HEK293 (cell line): ENCODE data around the gene NFIX.

ENCODE experiments used
- CTCF ChIA-PET: fragments of 350-600 bp; formaldehyde crosslinking; extraction: SDS; loops from one replicate; lab custom pipeline; 2021; ENCODE audit warnings: antibody characterized with exemption; lab: Yijun Ruan, JAX
- POLR2A ChIA-PET: fragments of 300-600 bp; formaldehyde crosslinking; extraction: SDS; loops from one replicate; lab custom pipeline; 2020; ENCODE audit warnings: antibody characterized with exemption, inconsistent platforms; lab: Yijun Ruan, JAX
- H3K27ac ChIP-seq: fragments of 200-500 bp; sonication (Bioruptor generic); 2 replicates; pipeline ENCODE4 v1.5.1; 2014; ENCODE audit warnings: low read depth, low read length, control low read depth, inconsistent platforms; ENCODE audit errors: extremely low read depth
- H3K36me3 ChIP-seq, 2 experiments: fragments of 200-500 bp in 1 of 2; sonication (Bioruptor generic) in 1 of 2; 1 replicate in 1 of 2; 2 replicates in 1 of 2; pipeline ENCODE4 v1.5.1; 2014 to 2017; ENCODE audit warnings: inconsistent platforms in 2 of 2, low read length in 2 of 2; ENCODE audit not compliant: control insufficient read depth in 2 of 2, insufficient read depth in 1 of 2
- H3K4me1 ChIP-seq: fragments of 200-500 bp; sonication (Bioruptor generic); 2 replicates; pipeline ENCODE4 v1.5.1; 2014; ENCODE audit warnings: mild to moderate bottlenecking, low read length, inconsistent platforms; ENCODE audit not compliant: control insufficient read depth, insufficient read depth
- H3K4me3 ChIP-seq: 2 replicates; pipeline ENCODE4 v1.5.1; 2011; ENCODE audit warnings: low read depth, mild to moderate bottlenecking, control low read depth, low read length, moderate library complexity
- H3K9me3 ChIP-seq: fragments of 200-500 bp; sonication (Bioruptor generic); 2 replicates; pipeline ENCODE4 v1.5.1; 2014; ENCODE audit warnings: low read depth, low read length, inconsistent platforms; ENCODE audit not compliant: control insufficient read depth, insufficient read depth
- EGR2 ChIP-seq: fragments of 450-650 bp; formaldehyde crosslinking; IDR thresholded peaks from 2 replicates; pipeline ENCODE4 v1.5.1; 2016; ENCODE audit warnings: low read depth, missing biosample characterization, missing genetic modification characterization
- PRDM2 ChIP-seq: fragments of 450-650 bp; formaldehyde crosslinking; IDR thresholded peaks from 2 replicates; pipeline ENCODE4 v1.5.1; 2016; ENCODE audit warnings: missing biosample characterization, missing genetic modification characterization, borderline replicate concordance
- REPIN1 ChIP-seq: fragments of 450-650 bp; formaldehyde crosslinking; IDR thresholded peaks from 2 replicates; pipeline ENCODE4 v1.5.1; 2017; ENCODE audit warnings: missing biosample characterization, missing genetic modification characterization, low read depth
- SP7 ChIP-seq: fragments of 450-650 bp; formaldehyde crosslinking; IDR thresholded peaks from 2 replicates; pipeline ENCODE4 v1.5.1; 2016; ENCODE audit warnings: missing biosample characterization, missing genetic modification characterization
- ZFHX2 ChIP-seq: fragments of 450-650 bp; formaldehyde crosslinking; conservative IDR thresholded peaks from 2 replicates; pipeline ENCODE4 v1.5.1; 2016; ENCODE audit warnings: missing biosample characterization, missing genetic modification characterization
- ZNF140 ChIP-seq: fragments of 450-650 bp; formaldehyde crosslinking; IDR thresholded peaks from 2 replicates; pipeline ENCODE4 v1.5.1; 2016; ENCODE audit warnings: missing biosample characterization, missing genetic modification characterization
- ZNF155 ChIP-seq: fragments of 450-650 bp; formaldehyde crosslinking; IDR thresholded peaks from 2 replicates; pipeline ENCODE4 v1.5.1; 2016; ENCODE audit warnings: missing biosample characterization, missing genetic modification characterization
- ZNF202 ChIP-seq: fragments of 450-650 bp; formaldehyde crosslinking; IDR thresholded peaks from 2 replicates; pipeline ENCODE4 v1.5.1; 2016; ENCODE audit warnings: missing biosample characterization, missing genetic modification characterization, borderline replicate concordance
- ZNF37A ChIP-seq: fragments of 450-650 bp; IDR thresholded peaks from 2 replicates; pipeline ENCODE4 v1.5.1; 2018; ENCODE audit warnings: missing biosample characterization, missing genetic modification characterization
- ZNF404 ChIP-seq: fragments of 450-650 bp; formaldehyde crosslinking; IDR thresholded peaks from 2 replicates; pipeline ENCODE4 v1.5.1; 2017; ENCODE audit warnings: missing biosample characterization, missing genetic modification characterization
- ZNF488 ChIP-seq: fragments of 450-650 bp; formaldehyde crosslinking; IDR thresholded peaks from 2 replicates; pipeline ENCODE4 v1.5.1; 2016; ENCODE audit warnings: missing biosample characterization, missing genetic modification characterization
- ZNF571 ChIP-seq: fragments of 450-650 bp; formaldehyde crosslinking; IDR thresholded peaks from 2 replicates; pipeline ENCODE4 v1.5.0; 2017; ENCODE audit warnings: missing biosample characterization, missing genetic modification characterization
- ZNF623 ChIP-seq: fragments of 450-650 bp; formaldehyde crosslinking; IDR thresholded peaks from 2 replicates; pipeline ENCODE4 v1.5.1; 2016; ENCODE audit warnings: missing biosample characterization, missing genetic modification characterization
- ZNF629 ChIP-seq: fragments of 450-650 bp; formaldehyde crosslinking; IDR thresholded peaks from 2 replicates; pipeline ENCODE4 v1.5.1; 2017; ENCODE audit warnings: missing biosample characterization, missing genetic modification characterization
- ZNF639 ChIP-seq: fragments of 450-650 bp; formaldehyde crosslinking; IDR thresholded peaks from 2 replicates; pipeline ENCODE4 v1.5.1; 2016; ENCODE audit warnings: missing biosample characterization, missing genetic modification characterization
- ZNF654 ChIP-seq: fragments of 450-650 bp; formaldehyde crosslinking; IDR thresholded peaks from 2 replicates; pipeline ENCODE4 v1.5.1; 2016; ENCODE audit warnings: low read depth, missing biosample characterization, missing genetic modification characterization

Gene NFIX

GRCh38 chr19:13122980-13123957, 128.0 kb downstream of the NFIX start:
- H3K4me3 ChIP-seq = no peak overlapping the region
- peaks cover 4 to 61% of the 10 kb centered on the region in 2 experiments; a peak in 2 of 3 replicates for H3K36me3 ChIP-seq
- ChIA-PET POLR2A (interaction anchor here (1.1 to 2.2 kb wide), 3 partner anchors 8 to 44 kb away, joined by 3 to 6 read pairs (median 4); no protein-coding TSS in a partner anchor), CTCF (interaction anchor here (0.7 to 1.9 kb wide), 3 partner anchors 72 to 158 kb away, joined by 3 to 6 read pairs (median 3); no protein-coding TSS in a partner anchor)
- peaks cover 7% of the 10 kb centered on the region for H3K4me1 ChIP-seq
- TF ChIP-seq ZFHX2 = peak; percentile 57; the same call in 1 of the 2 replicates
- peak; percentile 55 for TF ChIP-seq EGR2
- no peak for TF ChIP-seq ZNF202
- peak; percentile 96 for TF ChIP-seq ZNF623 (tag by site-specific recombination)
- no peak overlapping the region for H3K27ac ChIP-seq
- H3K9me3 ChIP-seq = no peaks in the 10 kb centered on the region

GRCh38 chr19:13127051-13127450, 131.8 kb downstream of the NFIX start:
- TF ChIP-seq SP7 (tag by site-specific recombination) (0 out of 2 replicates have a peak, but pooled peaks have one; percentile 16), ZNF629 (no peak), ZNF654 (tag by site-specific recombination) (no peak)
- TF ChIP-seq, all 188 proteins: peak for 1

GRCh38 chr19:13127811-13128575, 132.7 kb downstream of the NFIX start:
- H3K36me3 ChIP-seq = peaks cover 4 to 37% of the 10 kb centered on the region in 2 experiments; a peak in 2 of 3 replicates
- ChIA-PET POLR2A (interaction anchor here (0.7 to 0.9 kb wide), 3 partner anchors 8 to 22 kb away, joined by 3 to 7 read pairs (median 3); partner anchors contain the start of genes IER2 and STX10), CTCF (interaction anchor here (0.6 to 1.4 kb wide), 6 partner anchors 19 to 152 kb away, joined by 3 to 6 read pairs (median 4); no protein-coding TSS in a partner anchor)
- no peak overlapping the region for H3K27ac ChIP-seq
- no peak overlapping the region for H3K4me3 ChIP-seq
- TF ChIP-seq ZNF155 (tag by site-specific recombination) (no peak), ZNF488 (tag by site-specific recombination) (no peak), ZNF404 (tag by site-specific recombination) (no peak), ZNF37A (tag by site-specific recombination) (no peak), REPIN1 (tag by site-specific recombination) (no peak)
- no peaks in the 10 kb centered on the region for H3K4me1 ChIP-seq
- H3K9me3 ChIP-seq = no peaks in the 10 kb centered on the region

More at GRCh38 chr19:13127051-13127450, 131.8 kb downstream of the NFIX start:
- ChIA-PET CTCF (interaction anchor here (0.6 to 1.5 kb wide), 5 partner anchors 18 to 136 kb away, joined by 3 to 6 read pairs (median 4); no protein-coding TSS in a partner anchor), POLR2A (interaction anchor here (0.6 kb wide), 1 partner anchor 72 kb away, joined by 5 read pairs; no protein-coding TSS in a partner anchor)
- H3K9me3 ChIP-seq = no peaks in the 10 kb centered on the region
- H3K36me3 ChIP-seq = peaks cover 4 to 37% of the 10 kb centered on the region in 2 experiments; a peak in 2 of 3 replicates
- H3K4me1 ChIP-seq = no peaks in the 10 kb centered on the region
- no peak overlapping the region for H3K27ac ChIP-seq
- no peak overlapping the region for H3K4me3 ChIP-seq

- CTCF ChIA-PET = interaction anchor here (0.7 kb wide), 1 partner anchor 158 kb away, joined by 3 read pairs; no protein-coding TSS in a partner anchor
- H3K27ac ChIP-seq = no peak overlapping the region
- POLR2A ChIA-PET = interaction anchor here (0.7 to 1.0 kb wide), 4 partner anchors 9 to 24 kb away, joined by 3 to 4 read pairs (median 3); partner anchors contain the start of gene NACC1
- TF ChIP-seq ZNF571 (tag by site-specific recombination) (no peak), ZNF140 (tag by site-specific recombination) (no peak), PRDM2 (tag by site-specific recombination) (no peak), ZNF623 (tag by site-specific recombination) (no peak), ZNF639 (tag by site-specific recombination) (no peak)
Measured at GRCh38 chr19:13128583-13128982, 133.3 kb downstream of the NFIX start.

More at GRCh38 chr19:13128583-13128982, 133.3 kb downstream of the NFIX start:
- Histone ChIP-seq H3K4me3 (no peak overlapping the region), H3K4me1 (no peaks in the 10 kb centered on the region), H3K36me3 (peaks cover 4 to 36% of the 10 kb centered on the region in 2 experiments; a peak in 2 of 3 replicates), H3K9me3 (no peaks in the 10 kb centered on the region)
